GM12875 (cell line): ENCODE data around the gene POLR3A.

Source experiments
- H3K4me3 ChIP-seq: one replicate; pipeline ENCODE4 v1.5.1; 2011; ENCODE audit warnings: low read depth, low read length, control low read depth
- CTCF ChIP-seq: IDR thresholded peaks from 2 replicates; pipeline ENCODE4 v1.5.1; 2011; ENCODE audit warnings: low read depth, mild to moderate bottlenecking, control low read depth, inconsistent platforms, low read length, moderate library complexity, borderline replicate concordance; ENCODE audit not compliant: insufficient read depth

Gene POLR3A

DNA sequence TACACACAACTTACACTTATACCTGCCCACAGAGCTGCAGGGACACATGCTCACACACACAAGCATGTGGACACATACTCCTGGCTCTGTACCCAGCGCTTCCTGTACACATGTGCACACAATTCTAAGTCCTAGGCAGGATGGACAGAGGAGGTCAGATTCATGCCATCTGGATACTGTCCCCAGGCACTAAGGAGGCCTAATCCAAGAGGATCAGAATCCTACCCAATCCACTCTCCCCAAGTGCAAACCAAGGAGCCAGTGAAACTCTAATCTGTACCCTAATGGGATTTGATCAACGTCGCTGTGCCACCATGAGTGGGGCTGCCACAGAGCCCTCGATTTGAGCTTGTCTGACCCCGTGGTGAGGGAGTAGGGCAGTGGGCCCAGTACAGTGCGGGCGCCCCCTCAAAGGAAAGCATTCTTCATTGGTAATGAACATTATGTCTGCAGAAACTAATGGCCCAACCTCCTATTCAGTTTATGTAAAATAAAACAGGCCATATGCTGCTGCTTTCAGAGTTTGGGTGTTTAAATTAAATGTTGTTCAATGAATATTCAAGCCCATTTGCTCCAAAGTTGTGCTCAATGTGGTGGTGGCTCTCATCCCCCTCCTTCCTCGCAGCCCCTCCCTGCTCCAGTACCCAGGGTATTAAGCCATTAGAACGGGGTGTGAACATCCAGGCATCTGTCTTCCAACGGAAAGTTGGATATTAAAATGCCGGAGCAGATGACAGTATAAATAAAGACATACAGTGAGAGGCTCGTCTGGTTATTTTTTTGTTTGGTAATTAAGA is 30.8 kb upstream of the POLR3A start:
- no peak for TF ChIP-seq CTCF

DNA sequence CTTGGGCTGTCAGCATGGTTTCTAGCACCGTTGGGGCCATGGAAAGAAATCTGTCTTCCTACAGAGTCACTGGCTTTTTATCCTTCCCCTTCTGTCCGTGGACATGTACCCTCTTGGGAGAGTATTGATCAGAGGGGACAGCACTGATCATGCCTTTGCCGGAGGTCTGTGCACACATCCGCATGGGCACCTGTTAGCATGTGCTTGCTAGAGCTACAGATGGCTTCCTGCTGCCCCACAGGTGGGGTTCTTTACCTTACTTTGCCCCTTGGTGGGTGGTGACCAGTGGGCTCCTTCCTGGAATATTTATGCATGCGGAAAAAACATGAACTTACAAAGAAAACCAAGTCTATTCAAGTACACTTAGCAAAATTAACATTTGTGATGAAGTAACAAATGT is 29.2 kb upstream of the POLR3A start:
- H3K4me3 ChIP-seq: no peak overlapping the region
- TF ChIP-seq CTCF: no peak

More for the DNA sequence above, 30.8 kb upstream of the POLR3A start:
- no peak overlapping the region for H3K4me3 ChIP-seq

DNA sequence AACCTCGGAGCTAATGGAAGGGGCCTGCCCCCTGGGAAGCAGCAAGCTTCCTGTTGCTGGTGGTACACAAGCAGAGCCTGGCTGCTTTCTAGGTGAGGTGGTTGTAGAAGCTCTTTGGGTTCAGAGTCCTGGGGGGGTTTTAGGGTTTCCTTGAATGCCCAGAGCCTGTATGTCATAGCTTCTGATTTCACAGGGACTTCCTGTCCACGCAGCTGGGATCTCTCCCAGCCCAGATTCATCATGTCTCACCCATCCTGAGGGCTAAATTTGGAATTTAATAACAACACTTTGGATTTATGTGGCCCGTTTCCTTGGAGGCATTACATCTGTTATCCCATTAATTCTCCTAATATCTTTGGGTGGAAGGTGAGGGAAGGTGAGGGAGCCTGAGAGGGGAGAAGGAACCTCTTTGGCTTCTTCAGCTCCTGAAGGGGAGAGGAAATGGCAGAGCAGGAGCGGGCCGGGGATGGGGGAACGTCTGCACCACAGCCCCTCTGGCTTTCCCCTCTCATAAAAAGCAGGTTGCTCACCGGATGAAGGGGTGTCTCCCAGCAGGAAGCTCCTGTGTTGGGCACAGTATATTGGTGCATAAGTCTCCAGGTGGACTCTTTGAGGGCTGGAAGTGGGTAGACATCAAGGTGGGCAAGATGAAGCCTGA is 24.0 kb upstream of the POLR3A start:
- no peak for TF ChIP-seq CTCF

DNA sequence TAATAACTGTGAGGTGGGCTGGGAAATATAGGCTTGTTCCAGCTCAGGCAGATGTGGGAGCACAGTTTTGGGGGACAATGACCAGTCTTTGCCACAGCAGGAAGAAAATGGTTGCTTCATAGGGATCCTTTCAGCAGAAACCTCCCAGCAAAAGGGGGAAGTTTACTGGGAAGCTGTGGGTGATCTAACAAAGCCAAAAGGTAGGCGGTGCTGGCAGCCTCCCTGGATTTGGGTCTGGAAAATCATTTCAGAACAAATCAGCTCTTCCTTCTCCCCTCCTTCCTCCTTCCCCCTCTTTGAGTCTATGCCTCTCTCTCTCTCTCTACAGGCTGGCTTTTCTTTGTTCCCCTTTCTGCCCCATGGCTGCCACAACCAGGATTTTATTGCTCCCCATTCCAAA is 20.5 kb upstream of the POLR3A start:
- no peak for TF ChIP-seq CTCF

More for the DNA sequence above, 24.0 kb upstream of the POLR3A start:
- no peak overlapping the region for H3K4me3 ChIP-seq

DNA sequence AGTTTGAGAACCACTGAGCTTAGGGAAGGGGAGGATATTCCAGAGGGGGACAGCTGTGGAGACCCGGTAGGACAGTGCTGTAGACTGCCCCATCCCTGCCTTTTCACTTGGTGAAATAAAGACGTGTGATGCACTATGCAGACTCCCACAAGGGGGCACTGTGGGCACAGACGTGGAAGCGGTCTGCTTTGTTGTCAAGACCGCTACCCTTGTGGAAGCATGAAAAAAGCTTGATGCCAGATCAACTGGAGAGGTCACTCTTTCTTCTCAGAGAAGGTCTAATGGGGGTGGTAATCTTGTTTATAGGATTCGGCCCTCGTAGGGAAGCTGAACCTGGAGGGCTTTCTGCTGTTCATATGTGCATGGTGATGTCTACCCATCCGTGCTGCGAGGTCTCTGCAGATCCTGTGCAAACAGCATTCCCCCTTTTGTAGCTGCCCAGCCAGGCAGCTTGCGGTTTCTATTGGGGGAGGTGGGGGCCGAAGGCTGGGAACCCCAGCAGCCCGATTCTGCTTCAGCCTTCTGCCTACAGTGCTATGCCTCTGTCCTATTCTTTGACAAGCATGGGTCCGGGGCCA is 18.1 kb upstream of the POLR3A start:
- peak; percentile 84 for TF ChIP-seq CTCF
- no peak overlapping the region for H3K4me3 ChIP-seq

More for the DNA sequence above, 20.5 kb upstream of the POLR3A start:
- no peak overlapping the region for H3K4me3 ChIP-seq

DNA sequence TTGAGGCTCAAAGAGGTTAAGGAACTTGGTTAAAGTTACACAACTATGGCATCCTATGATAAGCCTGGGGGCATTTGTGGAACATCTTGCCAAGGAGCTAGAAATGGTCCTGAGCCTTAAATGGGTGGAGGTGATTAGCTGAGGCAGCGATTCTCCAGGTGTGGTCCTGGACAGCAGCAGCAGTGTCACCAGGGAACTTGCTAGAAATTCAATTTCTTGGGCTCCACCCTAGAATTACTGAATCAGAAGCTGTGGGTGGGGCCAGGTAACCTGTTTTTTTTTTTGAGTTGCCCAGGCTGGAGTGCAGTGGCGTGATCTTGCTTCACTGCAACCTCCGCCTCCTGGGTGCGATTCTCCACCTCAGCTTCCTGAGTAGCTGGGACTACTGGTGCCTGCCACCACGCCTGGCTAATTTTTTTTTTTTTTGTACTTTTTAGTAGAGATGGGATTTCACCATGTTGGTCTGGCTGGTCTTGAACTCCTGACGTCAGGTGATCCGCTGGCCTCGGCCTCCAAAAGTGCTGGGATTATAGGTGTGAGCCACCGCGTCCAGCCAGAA is 17.5 kb upstream of the POLR3A start:
- no peak overlapping the region for H3K4me3 ChIP-seq
- no peak for TF ChIP-seq CTCF

DNA sequence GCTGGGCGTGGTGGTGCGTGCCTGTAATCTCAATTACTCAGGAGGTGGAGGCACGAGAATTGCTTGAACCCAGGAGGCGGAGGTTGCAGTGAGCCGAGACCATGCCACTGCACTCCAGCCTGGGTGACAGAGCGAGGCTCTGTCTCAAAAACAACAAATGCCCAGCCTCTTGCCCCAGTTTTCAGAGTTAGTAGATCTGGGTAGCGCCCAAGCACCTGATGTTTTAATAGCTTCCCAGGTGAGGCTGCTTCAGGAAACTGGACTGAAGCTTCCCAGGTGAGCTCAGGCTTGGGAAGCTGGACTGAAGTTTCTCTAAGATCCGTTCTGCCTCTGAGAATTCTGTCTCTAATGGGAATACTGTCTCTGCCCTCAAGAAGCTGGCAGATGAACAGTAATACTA is 16.5 kb upstream of the POLR3A start:
- TF ChIP-seq CTCF: no peak
- no peak overlapping the region for H3K4me3 ChIP-seq
